NT2/D1 (cell line): Measurements from ENCODE around the gene FBXO15.

Experiments
- SUZ12 ChIP-seq: IDR thresholded peaks from 2 replicates; pipeline ENCODE4 v1.6.1; 2011; ENCODE audit not compliant: insufficient read length, insufficient read depth; ENCODE audit errors: extremely low read depth
- YY1 ChIP-seq: IDR thresholded peaks from 2 replicates; pipeline ENCODE4 v1.6.1; 2011; ENCODE audit not compliant: insufficient read length, insufficient read depth

- no peak for TF ChIP-seq YY1
- TF ChIP-seq SUZ12, result no peak
These were observed 49.8 kb downstream of the FBXO15 start for GRCh38 chr18:74097803-74098202.
